ENCODE data around the gene PTDSS2.
"Not testable (repeated sequence)": the region's sequence is repeated elsewhere in the genome, so short reads cannot be mapped to it uniquely, and the experiment has no call there.

Gene PTDSS2

DNA sequence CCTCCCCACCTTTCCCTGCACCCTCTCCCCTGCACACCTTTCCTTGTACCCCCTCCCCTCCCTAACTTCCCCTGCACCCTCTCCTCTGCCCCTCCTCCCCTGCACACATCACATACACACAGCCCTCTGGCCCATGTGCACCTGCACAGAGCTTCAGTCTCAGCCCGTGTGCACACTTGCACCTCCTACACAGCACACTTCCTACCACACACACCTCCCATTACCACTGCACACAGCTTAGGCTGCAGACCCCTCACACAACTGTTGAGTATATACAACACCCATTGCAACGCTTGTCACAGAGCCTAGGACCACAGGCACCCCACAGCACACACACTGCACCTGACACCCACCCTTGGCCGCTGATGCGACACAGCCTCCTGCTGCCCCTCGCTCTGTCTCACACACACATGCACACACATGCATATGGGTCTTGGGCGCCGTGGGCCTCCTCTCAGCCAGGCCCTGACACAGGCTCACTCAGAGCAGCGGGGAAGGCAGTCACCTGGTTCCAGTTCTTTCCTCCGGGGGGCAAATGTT, 35.7 kb upstream of the PTDSS2 start:
- DNase-seq: no peak

DNA sequence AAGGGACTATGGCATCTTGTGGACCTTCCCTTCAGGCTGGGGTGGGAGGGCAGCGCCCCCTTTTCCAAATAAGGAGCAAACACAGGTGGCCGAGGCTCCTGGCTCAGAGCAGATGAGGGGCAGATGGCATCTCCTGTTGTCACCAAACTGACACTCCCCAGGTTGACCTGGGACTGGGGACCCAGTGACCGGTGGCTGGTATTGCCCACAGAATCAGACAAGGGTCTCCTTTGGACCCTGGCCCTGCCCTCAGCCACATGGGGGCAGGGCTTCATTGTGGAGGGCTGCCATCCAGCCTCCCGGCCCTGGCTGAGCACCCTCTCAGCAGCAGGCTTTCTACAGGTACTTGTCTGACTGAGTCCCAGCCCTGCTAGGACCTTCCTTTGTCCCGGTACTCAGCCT, 34.4 kb upstream of the PTDSS2 start:
- no peak for DNase-seq

DNA sequence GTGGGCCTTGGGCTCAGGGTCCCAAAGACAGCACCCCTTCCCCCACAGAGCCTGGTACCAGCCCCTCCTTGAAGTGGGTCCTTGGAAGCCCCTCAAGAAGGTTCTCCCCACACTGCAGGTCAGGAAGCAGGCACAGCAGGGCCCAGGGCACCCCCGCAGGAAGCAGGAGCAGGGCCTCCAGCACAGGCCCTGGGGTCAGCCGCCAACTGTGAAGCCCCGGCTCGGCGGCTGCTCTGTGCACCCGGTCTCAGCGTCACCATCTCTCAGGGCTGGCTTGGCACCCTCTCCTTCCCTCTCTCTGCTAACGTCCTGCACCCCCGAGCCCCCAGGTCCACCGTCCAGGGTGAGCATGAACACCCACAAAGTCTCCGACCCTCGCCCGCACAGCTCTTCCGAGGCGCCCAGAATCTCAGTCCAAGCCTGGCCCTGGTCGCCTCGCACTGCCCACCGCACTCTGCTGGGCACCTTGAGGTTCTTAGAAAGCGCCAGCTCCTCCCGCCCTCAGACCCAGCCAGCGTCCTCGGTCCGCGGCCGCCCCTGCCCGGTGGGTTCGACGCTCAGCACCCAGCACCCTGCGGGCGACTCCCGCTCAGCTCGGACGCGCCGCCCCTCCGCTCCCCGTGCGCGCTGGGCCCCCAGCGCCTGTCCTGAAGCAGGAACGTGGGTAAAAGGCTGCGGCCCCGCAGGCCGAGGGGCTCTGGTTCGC, 33.9 kb upstream of the PTDSS2 start:
- DNase-seq: no peak

DNA sequence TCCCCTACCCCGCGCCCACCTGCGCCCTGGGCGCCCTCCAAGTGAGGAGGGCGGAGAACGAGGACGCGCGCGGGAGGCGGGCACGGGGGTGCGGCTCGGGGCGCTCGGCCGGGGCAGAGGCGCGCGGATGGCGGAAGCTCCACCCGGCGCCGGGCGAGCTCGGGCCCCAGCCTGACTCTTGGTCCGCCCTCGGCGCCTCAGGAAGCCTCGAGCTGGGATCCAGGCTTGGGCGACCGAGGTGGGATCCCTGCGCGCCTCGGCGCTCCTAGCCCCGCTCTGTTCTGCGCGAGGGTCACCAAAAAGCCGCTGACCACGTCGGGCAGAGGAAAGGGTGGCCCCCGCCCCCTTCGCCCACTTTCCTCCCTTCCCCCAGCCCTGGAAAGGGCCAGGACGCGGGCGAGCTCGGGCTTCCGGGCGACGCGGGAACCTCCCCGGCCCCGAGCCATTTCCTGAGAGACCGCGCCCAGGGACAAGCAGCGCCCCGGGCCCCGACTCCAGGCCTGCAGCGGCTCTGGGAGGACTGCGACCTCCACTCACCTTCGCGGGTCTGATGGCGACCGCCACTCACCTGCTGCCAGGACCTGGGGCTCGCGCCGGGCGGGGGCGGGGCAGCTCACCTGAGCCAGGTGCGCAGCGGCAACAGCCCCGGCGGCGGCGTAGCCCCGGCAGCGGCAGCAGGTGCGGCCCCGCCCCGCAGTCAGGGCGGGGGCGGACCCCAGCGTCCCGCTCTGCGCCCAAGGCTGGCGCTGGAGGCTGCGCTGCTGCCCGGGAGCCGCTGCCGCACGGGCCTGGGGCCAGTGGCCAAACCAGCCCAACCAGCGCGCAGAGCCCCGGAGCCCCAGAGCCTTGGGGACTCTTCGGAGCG, 33.1 kb upstream of the PTDSS2 start:
- no peak for DNase-seq

DNA sequence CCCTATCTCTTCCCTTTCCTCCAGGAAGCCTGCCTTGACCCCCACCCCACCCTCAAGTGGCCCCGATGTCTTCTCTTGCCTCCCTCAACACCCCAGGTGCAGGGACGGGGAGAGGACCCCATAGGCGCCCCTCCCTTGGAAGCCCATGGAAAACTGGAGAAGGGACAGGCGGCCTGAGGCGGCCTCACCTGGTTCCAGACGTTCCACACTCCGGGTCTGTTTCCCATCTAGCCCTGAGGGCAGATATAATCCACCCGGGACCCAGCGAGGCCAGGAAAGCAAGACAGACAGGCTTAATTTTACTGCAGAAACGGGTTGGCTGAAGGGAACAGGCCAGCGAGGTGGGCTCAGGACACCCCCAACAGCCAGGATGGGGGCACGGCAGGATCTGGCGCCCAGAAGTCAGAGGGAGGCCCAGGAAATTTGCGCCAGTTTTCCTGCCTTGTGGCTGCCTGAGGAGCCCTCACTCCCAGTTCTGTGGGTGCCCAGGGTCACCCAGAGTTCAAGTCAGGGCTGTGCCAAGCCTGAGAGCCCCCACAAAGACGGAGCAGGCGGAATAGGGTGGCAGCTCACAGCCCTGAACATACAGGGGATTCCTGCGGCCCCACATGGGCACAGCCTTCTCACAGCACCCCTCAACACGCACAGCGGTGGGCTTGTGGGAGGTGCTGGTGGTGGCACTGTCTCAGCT, 32.3 kb upstream of the PTDSS2 start:
- DNase-seq: no peak

DNA sequence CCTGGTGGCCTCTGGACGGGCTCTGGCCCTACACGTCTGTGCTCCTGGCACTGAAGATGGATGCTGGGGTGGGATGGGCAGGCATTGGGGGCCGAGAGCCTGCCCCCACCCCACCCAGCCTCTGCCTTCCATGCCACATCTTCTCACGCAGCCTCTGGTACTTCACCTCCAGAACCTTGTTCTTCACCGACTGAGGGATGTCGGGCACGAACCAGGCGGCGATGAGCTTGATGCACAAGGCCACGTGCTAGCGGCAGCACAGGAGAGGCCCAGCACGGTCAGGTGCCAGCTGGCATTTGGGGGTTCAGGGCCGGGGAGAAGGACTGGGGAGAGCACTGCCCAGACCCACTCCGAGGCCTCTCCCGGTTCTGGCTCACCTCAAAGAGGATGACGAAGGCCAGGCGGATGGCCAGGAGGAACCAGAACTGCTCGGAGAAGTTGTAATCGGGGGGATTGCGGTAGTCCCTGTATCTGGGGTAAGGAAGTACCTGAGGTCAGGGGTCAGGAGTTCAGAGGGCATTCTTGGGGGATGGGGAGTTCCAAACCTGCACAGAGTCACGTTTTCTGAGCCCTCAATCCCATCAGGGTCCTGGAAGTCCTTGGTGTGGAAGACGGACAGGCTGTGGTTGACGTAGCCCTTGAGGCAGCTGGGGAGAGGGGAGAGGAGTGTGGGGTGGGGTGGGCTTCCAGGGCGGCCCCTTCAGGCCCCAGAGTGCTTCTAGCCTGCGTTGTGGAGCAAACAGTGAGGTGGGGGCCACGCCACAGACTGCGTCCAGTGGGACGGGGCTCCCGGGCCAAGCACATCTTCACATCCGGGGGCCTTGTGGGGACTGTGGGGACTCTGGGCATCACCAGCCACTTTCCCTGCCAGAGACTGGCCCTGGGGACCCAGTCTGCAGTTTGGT, 31.5 kb upstream of the PTDSS2 start:
- no peak for DNase-seq

DNA sequence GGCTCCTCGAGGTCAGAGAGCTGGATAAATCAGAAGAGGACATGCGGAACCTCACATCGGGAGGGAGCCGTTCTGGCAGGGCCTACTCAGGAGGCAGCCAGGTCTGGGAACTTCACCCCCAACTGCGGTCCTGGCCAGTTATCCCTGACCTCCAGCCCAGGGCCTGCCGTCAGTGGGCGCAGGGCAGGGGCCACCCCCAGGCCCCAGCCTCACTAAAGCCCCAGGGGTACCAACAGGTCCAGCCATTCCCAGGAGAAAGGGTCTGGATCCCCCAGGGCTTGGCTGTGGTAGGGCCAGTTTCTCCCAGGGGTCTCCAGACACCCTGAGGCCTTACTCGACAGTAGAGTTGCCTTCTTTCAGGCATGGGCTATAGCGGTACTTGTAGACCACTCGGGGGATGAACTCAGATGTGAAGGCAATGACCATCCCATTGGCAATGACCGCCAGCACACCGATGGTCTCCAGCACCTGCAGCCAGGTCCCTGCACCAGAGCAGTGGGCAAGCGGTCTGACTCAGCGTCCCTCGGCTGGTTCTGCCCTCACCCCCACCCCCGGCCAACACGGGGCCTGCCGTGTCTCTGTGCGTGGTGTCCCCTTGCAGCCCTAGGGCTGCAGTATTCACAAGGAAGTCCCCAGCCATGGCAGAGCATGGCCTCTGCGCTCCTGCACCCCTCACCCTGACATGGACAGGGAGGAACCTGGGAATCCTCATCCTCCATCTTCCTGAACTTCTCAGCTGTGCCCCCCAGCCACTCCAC, 30.7 kb upstream of the PTDSS2 start:
- no peak for DNase-seq

DNA sequence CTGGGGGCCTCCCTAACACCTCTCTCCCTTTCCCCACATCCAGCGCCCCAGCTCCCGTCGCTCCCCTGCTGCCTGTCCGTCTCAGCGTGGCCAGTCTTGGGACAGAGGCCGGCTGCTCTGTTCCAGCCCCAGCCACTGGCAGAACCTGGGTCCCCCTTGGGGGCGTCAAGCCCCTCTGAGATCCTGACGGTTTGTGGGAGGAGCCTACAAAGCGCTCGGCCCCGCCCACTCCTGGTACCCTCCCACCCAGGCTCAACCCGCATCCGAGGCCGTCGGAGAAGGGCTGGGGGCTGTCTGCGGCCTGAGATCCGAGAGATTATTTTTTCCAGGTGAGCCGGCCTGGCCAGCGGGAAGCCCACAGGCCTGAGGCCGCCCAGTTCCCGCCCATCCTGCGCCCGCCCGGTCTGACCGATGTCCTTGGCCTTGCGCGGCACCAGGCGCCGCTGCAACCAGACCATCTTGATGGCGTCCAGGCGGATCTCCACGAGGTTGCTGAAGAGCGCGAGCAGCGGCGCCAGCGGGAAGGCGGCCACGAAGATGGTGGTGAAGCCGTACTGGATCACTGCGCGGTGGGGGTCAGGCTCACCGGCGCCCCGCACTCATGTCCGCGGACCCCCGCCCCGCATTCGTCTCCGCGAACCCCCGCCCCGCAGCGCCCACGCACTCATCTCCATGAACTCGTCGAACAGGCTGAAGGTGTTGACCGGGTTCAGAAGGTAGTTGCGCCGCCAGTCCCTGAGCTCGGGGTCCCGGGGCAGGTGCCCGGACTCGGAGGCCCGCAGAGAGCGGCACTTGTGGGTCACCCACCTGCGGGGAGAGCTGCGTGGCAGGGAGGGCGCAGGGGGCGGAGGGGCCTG, 29.8 kb upstream of the PTDSS2 start:
- DNase-seq: no peak

DNA sequence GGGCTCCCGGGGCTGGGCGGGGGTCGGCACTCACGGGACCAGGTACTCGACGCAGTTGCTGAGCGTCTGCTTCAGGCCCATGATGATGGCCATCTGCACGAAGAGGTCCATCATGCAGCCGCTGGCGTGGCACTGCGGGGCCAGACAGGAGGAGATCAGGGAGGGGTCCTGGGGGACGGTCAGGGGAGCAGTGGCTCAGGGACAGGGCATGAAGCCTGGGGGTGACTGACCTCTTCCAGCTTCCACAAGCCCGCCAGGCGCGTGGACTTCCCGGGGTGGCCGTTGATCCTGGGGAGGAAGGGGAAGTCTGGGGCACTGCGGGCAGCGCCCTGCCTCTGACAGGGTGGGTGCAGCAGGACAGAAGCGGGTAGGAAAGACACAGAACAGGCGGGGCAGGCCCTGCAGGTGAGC, 29.2 kb upstream of the PTDSS2 start:
- DNase-seq: no peak

DNA sequence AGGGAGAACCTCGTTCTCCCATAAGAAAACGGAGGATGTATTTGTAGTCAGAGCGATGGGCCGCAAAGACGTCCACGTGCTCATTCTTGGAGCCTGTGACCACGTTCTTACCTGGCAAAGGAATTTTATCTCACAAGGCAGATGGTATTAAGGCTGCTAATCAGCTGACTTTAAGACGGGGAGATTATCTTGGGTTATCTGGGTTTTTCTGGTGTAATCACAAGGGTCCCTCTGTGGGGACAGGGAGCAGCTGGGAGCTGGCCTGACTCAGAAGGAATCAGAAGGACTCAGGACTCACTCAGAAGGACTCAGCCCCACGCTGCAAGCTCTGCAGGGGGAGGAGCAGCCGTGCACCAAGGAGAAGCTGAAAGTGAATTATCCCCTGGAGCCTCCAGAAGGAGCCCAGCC, 27.8 kb upstream of the PTDSS2 start:
- DNase-seq: no peak

DNA sequence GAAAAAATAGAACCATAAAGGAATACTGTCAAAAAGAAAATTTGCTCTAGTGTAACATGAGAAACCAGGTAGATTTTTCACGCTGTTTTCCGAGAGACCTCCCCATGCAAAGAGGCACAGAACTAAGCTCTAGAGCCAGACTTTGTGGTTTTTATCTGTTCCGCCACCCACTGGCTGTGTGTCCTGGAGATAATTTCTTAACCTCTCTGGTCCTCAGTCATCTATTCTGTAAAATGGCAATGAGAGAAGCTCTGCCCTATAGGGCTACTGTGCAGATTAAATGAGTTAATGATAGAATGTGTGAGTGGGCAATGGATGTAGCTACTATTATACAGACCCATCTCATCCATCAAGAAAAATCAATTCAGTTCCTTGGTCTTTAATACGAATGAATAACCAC, 25.8 kb upstream of the PTDSS2 start:
- DNase-seq: no peak

DNA sequence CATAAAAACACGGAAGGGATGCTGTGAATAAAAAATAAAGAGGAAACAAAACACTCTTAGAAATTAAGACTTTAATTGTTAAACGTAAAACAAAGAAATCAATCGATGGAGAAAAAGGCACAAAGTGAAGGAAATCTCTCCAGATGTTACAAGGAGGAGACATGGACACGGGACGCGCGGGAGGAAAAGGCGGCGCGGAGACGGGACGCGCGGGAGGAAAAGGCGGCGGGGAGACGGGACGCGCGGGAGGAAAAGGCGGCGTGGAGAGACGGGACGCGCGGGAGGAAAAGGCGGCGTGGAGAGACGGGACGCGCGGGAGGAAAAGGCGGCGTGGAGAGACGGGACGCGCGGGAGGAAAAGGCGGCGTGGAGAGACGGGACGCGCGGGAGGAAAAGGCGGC, 25.3 kb upstream of the PTDSS2 start:
- DNase-seq: not testable (repeated sequence)

DNA sequence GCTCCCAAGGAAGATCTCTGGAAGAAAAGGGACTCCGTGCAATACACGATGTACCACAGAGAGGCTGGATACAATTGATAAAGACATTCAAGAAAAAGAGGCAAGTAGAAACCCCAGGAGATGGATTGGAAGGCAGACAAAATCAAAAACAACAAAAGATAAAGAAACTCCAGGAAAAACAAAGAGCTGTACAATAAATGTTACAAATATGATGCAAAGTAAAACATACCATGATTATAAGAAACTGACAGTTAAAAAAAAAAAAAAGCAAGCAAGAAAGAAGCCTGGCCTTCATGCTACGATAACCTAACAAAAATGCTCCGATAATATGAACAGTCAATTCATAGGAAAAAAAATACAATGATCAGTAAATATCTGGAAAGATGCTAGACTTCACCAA, 24.8 kb upstream of the PTDSS2 start:
- no peak for DNase-seq

DNA sequence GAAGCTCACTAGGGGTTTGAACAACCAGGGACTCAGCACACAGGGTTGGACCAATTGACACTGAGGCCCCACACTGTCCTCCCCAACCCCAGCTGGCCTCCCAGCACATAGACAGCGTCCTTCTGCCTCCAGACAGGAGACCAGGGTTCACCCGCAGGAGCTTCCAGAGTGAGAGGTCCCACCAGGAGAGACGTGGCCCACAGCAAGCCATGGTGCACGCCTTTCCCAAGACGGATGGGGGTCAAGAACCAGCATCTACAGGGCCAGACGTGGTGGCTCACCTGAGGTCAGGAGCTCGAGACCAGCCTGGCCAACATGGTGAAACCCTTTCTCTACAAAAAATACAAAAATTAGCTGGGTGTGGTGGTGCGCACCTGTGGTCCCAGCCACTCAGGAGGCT, 23.2 kb upstream of the PTDSS2 start:
- no peak for DNase-seq

DNA sequence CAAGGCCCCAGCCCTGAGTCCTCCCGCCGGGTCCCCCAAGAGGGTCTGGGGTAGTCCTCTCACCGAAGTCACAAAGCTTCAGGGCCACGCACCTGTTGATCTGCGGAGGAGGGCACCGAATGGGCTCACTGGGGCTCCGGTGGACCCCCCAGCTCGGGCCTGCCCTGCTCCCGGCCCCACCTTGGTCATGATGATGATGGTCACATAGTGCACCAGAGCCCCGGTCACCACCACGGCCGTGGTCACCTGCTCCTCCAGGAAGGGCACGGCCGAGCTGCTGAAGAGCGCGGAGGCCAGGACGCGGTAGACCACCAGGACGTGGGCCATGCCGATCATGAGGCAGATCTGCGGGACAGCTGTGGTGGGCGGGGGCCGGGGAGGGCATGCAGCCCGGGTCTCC, 21.8 kb upstream of the PTDSS2 start:
- no peak for DNase-seq

DNA sequence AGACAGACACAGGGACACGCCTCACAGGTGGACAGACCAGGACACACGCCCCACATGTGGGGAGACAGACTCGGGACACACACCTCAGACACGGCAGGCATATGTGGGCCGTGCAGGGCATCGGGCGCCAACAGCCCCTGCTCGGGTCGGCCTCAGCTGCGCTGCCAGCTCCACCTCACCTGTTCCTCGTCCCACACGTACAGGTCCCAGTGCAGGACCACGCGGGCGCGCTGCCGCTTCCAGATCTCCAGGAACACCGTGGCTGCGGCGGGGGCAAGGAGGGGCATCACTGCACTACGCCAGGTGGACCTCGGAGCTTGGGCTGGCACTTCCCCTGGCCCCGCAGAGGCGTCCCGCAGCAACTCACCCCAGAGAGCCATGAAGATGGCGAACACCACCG, 20.7 kb upstream of the PTDSS2 start:
- DNase-seq: no peak

DNA sequence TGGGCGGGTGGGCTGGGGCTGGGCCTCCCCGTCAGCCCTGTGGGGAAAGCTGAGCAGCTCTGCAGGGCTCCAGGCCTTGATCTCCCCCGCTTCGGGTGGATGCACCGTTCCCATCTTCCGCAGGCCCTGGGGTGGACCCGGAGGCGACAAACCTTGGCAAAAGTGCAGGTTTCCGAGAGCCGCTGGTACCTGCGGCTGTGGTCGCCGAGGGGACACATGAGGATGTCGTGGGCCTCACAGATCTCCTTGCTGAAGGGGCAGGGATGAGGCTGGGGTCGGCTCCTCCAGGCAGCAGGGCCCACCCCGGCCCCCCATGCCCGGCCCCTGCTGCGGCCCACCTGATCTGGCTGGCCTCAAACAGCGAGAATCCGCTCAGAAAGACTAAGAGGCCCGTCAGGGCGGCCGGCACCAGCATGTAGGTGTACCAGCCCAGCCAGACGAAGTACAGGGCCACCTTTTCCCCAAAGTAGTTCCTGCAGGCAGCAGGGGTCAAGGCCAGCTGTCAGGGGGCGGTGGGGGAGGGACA, 20.1 kb upstream of the PTDSS2 start:
- DNase-seq: no peak

DNA sequence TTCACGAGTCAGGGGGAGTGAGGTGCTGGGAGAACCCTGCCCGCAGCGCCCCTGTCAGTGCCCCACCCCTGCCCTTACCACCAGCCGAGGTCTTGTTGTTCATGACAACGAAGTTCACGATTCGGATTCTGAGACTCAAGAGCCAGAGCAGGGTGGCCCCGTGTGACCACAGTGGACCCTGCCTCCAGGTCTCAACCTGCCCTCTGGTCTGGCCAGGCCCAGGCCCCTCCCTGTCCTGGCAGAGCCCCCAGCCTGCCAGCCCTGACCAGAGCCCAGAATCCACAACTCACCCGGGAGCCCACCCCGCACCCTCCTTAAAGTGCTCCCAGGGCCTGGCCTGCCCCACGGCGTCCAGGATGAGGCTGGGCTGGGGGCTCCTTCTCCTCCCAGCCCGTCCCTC, 18.2 kb upstream of the PTDSS2 start:
- no peak for DNase-seq

DNA sequence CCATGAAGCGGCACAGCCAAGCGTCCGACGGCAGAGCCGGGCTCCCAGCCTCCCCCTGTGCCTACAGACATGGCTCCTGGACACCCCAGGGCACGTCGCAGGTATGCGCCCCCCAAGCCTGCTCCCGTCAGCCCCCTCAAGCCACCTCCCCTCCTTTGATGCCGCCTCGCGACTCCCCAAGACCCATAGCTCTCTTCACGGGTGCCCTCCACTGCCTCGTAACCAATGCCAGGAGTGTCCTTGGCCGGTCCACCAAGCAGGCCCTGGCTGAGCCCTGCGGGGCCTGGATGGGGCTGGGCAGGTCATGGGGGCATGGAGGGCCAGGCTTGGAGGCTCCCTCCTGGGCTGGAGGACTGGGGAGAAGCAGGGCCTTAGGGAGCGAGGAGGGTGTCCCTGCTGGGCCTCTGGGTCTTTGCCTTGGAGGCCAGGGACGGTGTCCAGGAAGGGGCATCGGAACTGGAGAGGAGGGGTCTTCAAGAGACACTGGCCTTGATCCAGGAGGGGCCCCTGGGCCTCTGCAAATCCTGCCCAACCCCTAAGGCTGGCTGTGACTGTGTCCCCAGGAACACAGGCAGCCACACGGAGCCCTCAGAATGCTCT, 17.5 kb upstream of the PTDSS2 start:
- no peak for DNase-seq

DNA sequence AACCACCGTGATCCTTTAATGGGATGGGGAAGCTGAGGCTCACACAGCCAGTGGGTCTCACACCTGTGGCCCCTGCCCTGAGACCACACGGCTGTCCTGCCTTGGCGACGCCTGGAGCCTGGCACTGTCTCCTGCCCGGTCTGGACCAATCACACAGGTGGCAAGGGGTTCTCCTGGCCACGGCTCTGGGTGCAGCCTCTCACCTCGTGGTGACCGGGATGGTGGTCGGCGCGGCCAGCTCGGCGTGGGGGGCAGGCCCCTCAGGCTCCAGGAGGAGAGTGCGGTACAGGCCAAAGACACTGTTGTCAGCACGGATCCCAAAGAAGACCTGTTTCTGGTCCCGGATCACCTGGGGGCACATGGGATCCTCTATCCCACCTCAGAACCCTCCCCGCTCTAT, 17.0 kb upstream of the PTDSS2 start:
- DNase-seq: no peak
